ENCODE results near the gene RAB25. TPM values are rescaled to one million over a fixed set of nuclear protein-coding genes. Genes with fewer than 3 reads are reported as not detected.
"Not testable (repeated sequence)": the region's sequence is repeated elsewhere in the genome, so short reads cannot be mapped to it uniquely, and the experiment has no call there.

Gene RAB25
- total RNA-seq, 1 experiment from 2014 or later, result 18.1 TPM

GRCh38 chr1:156067262-156067661, 6.3 kb downstream of the RAB25 start:
- POLR2A ChIA-PET (ENCODE audit: unreplicated experiment), result no interaction called here
- Histone ChIP-seq H3K9me3 (ENCODE audit: low read length) (no peaks in the 10 kb centered on the region), H3K36me3 (ENCODE audit: low read depth, low read length) (no peaks in the 10 kb centered on the region), H3F3A (ENCODE audit: low read length, unreplicated experiment) (no peaks in the 10 kb centered on the region), H3K4me3 (ENCODE audit: low read length) (no peak overlapping the region), H3K4me1 (ENCODE audit: insufficient read depth, low read length) (peaks cover 1% of the 10 kb centered on the region; the same call in 1 of the 2 replicates), H3K27ac (ENCODE audit: low read length) (no peak overlapping the region), H2AFZ (ENCODE audit: low read length) (no peak overlapping the region), H3K4me2 (ENCODE audit: low read length) (no peak overlapping the region), H3K27me3 (ENCODE audit: low read length) (no peaks in the 10 kb centered on the region), H3K79me2 (ENCODE audit: low read length) (peaks cover 4% of the 10 kb centered on the region), H4K20me1 (ENCODE audit: low read length) (no peaks in the 10 kb centered on the region), H3K9me2 (replicated peaks; ENCODE audit: low read length) (no peaks in the 10 kb centered on the region), H3K9ac (ENCODE audit: low read length) (no peak overlapping the region)
- BruUV-seq (replicated peaks), result no TSS peak
- TF ChIP-seq EZH2 (IDR thresholded peaks at IDR 0.05; ENCODE audit: low read length, unreplicated experiment), result no peak
- no peak for TF ChIP-seq EZH2phosphoT487 (IDR thresholded peaks at IDR 0.05; ENCODE audit: borderline replicate concordance, low read length)
- CTCF ChIA-PET, result no interaction called here
- intact Hi-C loops (cut with micrococcal nuclease), result loop anchor here (5.0 kb wide), 1 partner anchor 65 kb away; no protein-coding TSS in a partner anchor
- ATAC-seq, result no peak
- DNase-seq, result peak; percentile 51

GRCh38 chr1:156069490-156070455, 8.8 kb downstream of the RAB25 start:
- CTCF ChIA-PET, result no interaction called here
- no peaks in the 10 kb centered on the region for H3K9me2 ChIP-seq (replicated peaks; ENCODE audit: low read length)
- ATAC-seq (no peak), DNase-seq (no peak)
- POLR2A ChIA-PET (ENCODE audit: unreplicated experiment), result no interaction called here
- H3K4me2 ChIP-seq (ENCODE audit: low read length), result no peak overlapping the region
- BruUV-seq (replicated peaks), result no TSS peak
- H4K20me1 ChIP-seq (ENCODE audit: low read length), result no peaks in the 10 kb centered on the region
- intact Hi-C loops (cut with micrococcal nuclease), result loop anchor here (5.0 kb wide), 1 partner anchor 67 kb away; no protein-coding TSS in a partner anchor
- no peaks in the 10 kb centered on the region for H3K36me3 ChIP-seq (ENCODE audit: low read depth, low read length)
- no peak overlapping the region for H3K9ac ChIP-seq (ENCODE audit: low read length)
- no peaks in the 10 kb centered on the region; the same call in 1 of the 2 replicates for H3K4me1 ChIP-seq (ENCODE audit: insufficient read depth, low read length)
- peaks cover 3% of the 10 kb centered on the region for H3F3A ChIP-seq (ENCODE audit: low read length, unreplicated experiment)
- no peak overlapping the region for H2AFZ ChIP-seq (ENCODE audit: low read length)
- H3K9me3 ChIP-seq (ENCODE audit: low read length), result no peaks in the 10 kb centered on the region
- no peak overlapping the region for H3K4me3 ChIP-seq (ENCODE audit: low read length)
- no peak for TF ChIP-seq EZH2phosphoT487 (IDR thresholded peaks at IDR 0.05; ENCODE audit: borderline replicate concordance, low read length)
- TF ChIP-seq CTCF (conservative IDR thresholded peaks at IDR 0.05; ENCODE audit: low read depth, low read length), result no peak
- TF ChIP-seq EZH2 (IDR thresholded peaks at IDR 0.05; ENCODE audit: low read length, unreplicated experiment), result no peak
- H3K27ac ChIP-seq (ENCODE audit: low read length), result no peak overlapping the region
- H3K79me2 ChIP-seq (ENCODE audit: low read length), result no peaks in the 10 kb centered on the region
- H3K27me3 ChIP-seq (ENCODE audit: low read length), result no peaks in the 10 kb centered on the region

GRCh38 chr1:156070548-156070947, 9.6 kb downstream of the RAB25 start:
- no peak for TF ChIP-seq CTCF (conservative IDR thresholded peaks at IDR 0.05; ENCODE audit: low read depth, low read length)
- TF ChIP-seq EZH2 (IDR thresholded peaks at IDR 0.05; ENCODE audit: low read length, unreplicated experiment), result no peak
- no peak for TF ChIP-seq EZH2phosphoT487 (IDR thresholded peaks at IDR 0.05; ENCODE audit: borderline replicate concordance, low read length)
- H3K36me3 ChIP-seq (ENCODE audit: low read depth, low read length), result no peaks in the 10 kb centered on the region; the same call in 1 of the 2 replicates
- ChIA-PET POLR2A (ENCODE audit: unreplicated experiment) (no interaction called here), CTCF (no interaction called here)
- H4K20me1 ChIP-seq (ENCODE audit: low read length), result no peaks in the 10 kb centered on the region
- no peaks in the 10 kb centered on the region for H3K27me3 ChIP-seq (ENCODE audit: low read length)
- no peaks in the 10 kb centered on the region for H3K9me2 ChIP-seq (replicated peaks; ENCODE audit: low read length)
- no peak overlapping the region for H3K4me3 ChIP-seq (ENCODE audit: low read length)
- peaks cover 3% of the 10 kb centered on the region for H3F3A ChIP-seq (ENCODE audit: low read length, unreplicated experiment)
- no peaks in the 10 kb centered on the region for H3K9me3 ChIP-seq (ENCODE audit: low read length)
- intact Hi-C loops (cut with micrococcal nuclease), result no loop called here
- BruUV-seq (replicated peaks), result no TSS peak
- ATAC-seq (no peak), DNase-seq (no peak)
- no peak overlapping the region for H3K9ac ChIP-seq (ENCODE audit: low read length)
- no peak overlapping the region for H3K27ac ChIP-seq (ENCODE audit: low read length)
- H3K4me2 ChIP-seq (ENCODE audit: low read length), result no peak overlapping the region
- no peaks in the 10 kb centered on the region for H3K79me2 ChIP-seq (ENCODE audit: low read length)
- no peak overlapping the region for H2AFZ ChIP-seq (ENCODE audit: low read length)
- H3K4me1 ChIP-seq (ENCODE audit: insufficient read depth, low read length), result no peaks in the 10 kb centered on the region; the same call in 1 of the 2 replicates

- POLR2A ChIA-PET (ENCODE audit: unreplicated experiment); H4K20me1 ChIP-seq (ENCODE audit: low read length): not testable (repeated sequence)
Observed at GRCh38 chr1:156071332-156071816, 10.4 kb downstream of the RAB25 start.

More at GRCh38 chr1:156071332-156071816, 10.4 kb downstream of the RAB25 start:
- DNase-seq; H3K27me3 ChIP-seq (ENCODE audit: low read length); H3K9me3 ChIP-seq (ENCODE audit: low read length); H3K79me2 ChIP-seq (ENCODE audit: low read length); H3K4me2 ChIP-seq (ENCODE audit: low read length); H2AFZ ChIP-seq (ENCODE audit: low read length); ATAC-seq; intact Hi-C loops (cut with micrococcal nuclease); H3K4me3 ChIP-seq (ENCODE audit: low read length); H3K4me1 ChIP-seq (ENCODE audit: insufficient read depth, low read length); H3K36me3 ChIP-seq (ENCODE audit: low read depth, low read length); H3K9me2 ChIP-seq (replicated peaks; ENCODE audit: low read length); CTCF ChIA-PET; H3F3A ChIP-seq (ENCODE audit: low read length, unreplicated experiment); H3K9ac ChIP-seq (ENCODE audit: low read length); BruUV-seq (replicated peaks); H3K27ac ChIP-seq (ENCODE audit: low read length): not testable (repeated sequence)

All from PC-3 (cell line).